ENCODE data around the gene TMEM30A. TPM values are rescaled to one million over a fixed set of nuclear protein-coding genes. Genes with fewer than 3 reads are reported as not detected.

The TMEM30A gene
- total and polyA plus RNA-seq, 2 of the 13 experiments (the other 11 are each of a cell fraction or from before 2014, with no cell fraction given): 17.6 to 54.4 TPM

DNA sequence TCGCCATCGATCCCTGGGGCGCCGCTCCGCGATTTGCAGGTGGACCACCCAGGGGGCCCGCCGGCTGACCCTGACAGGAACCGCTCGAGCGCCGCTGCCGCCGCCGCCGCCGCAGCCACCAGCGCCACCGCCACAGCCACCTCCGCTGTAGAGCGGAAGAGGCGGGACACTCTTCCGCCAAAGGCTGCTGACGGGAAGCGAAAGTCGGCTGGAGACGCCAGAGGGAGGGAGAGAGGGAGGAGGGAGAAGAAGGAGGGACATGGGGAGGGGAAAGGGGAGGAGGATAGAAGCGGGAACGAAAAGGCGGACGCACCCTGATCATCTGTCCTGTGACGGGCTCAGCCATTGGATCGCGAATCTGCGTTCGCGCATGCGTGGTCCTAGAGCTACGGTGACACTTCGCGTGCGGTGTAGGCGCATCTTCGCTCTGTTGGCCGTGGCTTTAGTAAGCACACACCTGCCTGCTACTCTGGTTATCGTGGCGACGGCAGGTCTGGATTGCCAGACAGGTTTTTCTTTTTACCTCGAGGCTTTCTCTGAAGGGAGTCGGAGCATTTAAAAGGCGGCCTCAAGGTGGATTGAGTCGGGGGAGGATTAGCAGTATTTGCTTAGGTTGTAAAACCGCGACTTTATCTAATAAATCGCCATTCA is at the start of gene TMEM30A (continued):
- TF ChIP-seq RARG (CRISPR knock-in tag; IDR thresholded peaks at IDR 0.05; ENCODE audit: low read depth) (peak; percentile 74; the same call in 1 of the 2 replicates), ATF1 (CRISPR knock-in tag; IDR thresholded peaks at IDR 0.05) (no peak), BHLHE40 (IDR thresholded peaks at IDR 0.05; ENCODE audit: low read length) (no peak), ZMYM2 (CRISPR knock-in tag; IDR thresholded peaks at IDR 0.05) (no peak), ZNF180 (CRISPR knock-in tag; IDR thresholded peaks at IDR 0.05; ENCODE audit: borderline replicate concordance, low read depth) (no peak), ZNF792 (CRISPR knock-in tag; IDR thresholded peaks at IDR 0.05) (0 out of 2 replicates have a peak, but pooled peaks have one; percentile 34), NR2C2 (CRISPR knock-in tag; IDR thresholded peaks at IDR 0.05; ENCODE audit: borderline replicate concordance) (peak; percentile 81), CCDC6 (CRISPR knock-in tag; IDR thresholded peaks at IDR 0.05) (peak; percentile 84), ZNF256 (CRISPR knock-in tag; conservative IDR thresholded peaks at IDR 0.05) (no peak), KLF11 (CRISPR knock-in tag; IDR thresholded peaks at IDR 0.05) (0 out of 2 replicates have a peak, but pooled peaks have one; percentile 52), ZNF550 (CRISPR knock-in tag; IDR thresholded peaks at IDR 0.05; ENCODE audit: borderline replicate concordance) (no peak), TP53 (CRISPR knock-in tag; conservative IDR thresholded peaks at IDR 0.05) (no peak), ZNF629 (CRISPR knock-in tag; conservative IDR thresholded peaks at IDR 0.05) (no peak), NFE2L1 (CRISPR knock-in tag; IDR thresholded peaks at IDR 0.05; ENCODE audit: borderline replicate concordance) (no peak), ASH2L (IDR thresholded peaks at IDR 0.05; ENCODE audit: insufficient read length, low read depth, low read length) (peak; percentile 96), EED (CRISPR knock-in tag; IDR thresholded peaks at IDR 0.05) (no peak; the same call in 1 of the 2 replicates)
- TF ChIP-seq, protein P1, sequence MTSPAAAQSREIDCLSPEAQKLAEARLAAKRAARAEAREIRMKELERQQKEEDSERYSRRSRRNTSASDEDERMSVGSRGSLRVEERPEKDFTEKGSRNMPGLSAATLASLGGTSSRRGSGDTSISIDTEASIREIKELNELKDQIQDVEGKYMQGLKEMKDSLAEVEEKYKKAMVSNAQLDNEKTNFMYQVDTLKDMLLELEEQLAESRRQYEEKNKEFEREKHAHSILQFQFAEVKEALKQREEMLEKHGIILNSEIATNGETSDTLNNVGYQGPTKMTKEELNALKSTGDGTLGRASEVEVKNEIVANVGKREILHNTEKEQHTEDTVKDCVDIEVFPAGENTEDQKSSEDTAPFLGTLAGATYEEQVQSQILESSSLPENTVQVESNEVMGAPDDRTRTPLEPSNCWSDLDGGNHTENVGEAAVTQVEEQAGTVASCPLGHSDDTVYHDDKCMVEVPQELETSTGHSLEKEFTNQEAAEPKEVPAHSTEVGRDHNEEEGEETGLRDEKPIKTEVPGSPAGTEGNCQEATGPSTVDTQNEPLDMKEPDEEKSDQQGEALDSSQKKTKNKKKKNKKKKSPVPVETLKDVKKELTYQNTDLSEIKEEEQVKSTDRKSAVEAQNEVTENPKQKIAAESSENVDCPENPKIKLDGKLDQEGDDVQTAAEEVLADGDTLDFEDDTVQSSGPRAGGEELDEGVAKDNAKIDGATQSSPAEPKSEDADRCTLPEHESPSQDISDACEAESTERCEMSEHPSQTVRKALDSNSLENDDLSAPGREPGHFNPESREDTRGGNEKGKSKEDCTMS (CRISPR knock-in tag; conservative IDR thresholded peaks at IDR 0.05): no peak
- TF ChIP-seq, protein P2, sequence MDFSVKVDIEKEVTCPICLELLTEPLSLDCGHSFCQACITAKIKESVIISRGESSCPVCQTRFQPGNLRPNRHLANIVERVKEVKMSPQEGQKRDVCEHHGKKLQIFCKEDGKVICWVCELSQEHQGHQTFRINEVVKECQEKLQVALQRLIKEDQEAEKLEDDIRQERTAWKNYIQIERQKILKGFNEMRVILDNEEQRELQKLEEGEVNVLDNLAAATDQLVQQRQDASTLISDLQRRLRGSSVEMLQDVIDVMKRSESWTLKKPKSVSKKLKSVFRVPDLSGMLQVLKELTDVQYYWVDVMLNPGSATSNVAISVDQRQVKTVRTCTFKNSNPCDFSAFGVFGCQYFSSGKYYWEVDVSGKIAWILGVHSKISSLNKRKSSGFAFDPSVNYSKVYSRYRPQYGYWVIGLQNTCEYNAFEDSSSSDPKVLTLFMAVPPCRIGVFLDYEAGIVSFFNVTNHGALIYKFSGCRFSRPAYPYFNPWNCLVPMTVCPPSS (IDR thresholded peaks at IDR 0.05): no peak
- TF ChIP-seq, protein P3, sequence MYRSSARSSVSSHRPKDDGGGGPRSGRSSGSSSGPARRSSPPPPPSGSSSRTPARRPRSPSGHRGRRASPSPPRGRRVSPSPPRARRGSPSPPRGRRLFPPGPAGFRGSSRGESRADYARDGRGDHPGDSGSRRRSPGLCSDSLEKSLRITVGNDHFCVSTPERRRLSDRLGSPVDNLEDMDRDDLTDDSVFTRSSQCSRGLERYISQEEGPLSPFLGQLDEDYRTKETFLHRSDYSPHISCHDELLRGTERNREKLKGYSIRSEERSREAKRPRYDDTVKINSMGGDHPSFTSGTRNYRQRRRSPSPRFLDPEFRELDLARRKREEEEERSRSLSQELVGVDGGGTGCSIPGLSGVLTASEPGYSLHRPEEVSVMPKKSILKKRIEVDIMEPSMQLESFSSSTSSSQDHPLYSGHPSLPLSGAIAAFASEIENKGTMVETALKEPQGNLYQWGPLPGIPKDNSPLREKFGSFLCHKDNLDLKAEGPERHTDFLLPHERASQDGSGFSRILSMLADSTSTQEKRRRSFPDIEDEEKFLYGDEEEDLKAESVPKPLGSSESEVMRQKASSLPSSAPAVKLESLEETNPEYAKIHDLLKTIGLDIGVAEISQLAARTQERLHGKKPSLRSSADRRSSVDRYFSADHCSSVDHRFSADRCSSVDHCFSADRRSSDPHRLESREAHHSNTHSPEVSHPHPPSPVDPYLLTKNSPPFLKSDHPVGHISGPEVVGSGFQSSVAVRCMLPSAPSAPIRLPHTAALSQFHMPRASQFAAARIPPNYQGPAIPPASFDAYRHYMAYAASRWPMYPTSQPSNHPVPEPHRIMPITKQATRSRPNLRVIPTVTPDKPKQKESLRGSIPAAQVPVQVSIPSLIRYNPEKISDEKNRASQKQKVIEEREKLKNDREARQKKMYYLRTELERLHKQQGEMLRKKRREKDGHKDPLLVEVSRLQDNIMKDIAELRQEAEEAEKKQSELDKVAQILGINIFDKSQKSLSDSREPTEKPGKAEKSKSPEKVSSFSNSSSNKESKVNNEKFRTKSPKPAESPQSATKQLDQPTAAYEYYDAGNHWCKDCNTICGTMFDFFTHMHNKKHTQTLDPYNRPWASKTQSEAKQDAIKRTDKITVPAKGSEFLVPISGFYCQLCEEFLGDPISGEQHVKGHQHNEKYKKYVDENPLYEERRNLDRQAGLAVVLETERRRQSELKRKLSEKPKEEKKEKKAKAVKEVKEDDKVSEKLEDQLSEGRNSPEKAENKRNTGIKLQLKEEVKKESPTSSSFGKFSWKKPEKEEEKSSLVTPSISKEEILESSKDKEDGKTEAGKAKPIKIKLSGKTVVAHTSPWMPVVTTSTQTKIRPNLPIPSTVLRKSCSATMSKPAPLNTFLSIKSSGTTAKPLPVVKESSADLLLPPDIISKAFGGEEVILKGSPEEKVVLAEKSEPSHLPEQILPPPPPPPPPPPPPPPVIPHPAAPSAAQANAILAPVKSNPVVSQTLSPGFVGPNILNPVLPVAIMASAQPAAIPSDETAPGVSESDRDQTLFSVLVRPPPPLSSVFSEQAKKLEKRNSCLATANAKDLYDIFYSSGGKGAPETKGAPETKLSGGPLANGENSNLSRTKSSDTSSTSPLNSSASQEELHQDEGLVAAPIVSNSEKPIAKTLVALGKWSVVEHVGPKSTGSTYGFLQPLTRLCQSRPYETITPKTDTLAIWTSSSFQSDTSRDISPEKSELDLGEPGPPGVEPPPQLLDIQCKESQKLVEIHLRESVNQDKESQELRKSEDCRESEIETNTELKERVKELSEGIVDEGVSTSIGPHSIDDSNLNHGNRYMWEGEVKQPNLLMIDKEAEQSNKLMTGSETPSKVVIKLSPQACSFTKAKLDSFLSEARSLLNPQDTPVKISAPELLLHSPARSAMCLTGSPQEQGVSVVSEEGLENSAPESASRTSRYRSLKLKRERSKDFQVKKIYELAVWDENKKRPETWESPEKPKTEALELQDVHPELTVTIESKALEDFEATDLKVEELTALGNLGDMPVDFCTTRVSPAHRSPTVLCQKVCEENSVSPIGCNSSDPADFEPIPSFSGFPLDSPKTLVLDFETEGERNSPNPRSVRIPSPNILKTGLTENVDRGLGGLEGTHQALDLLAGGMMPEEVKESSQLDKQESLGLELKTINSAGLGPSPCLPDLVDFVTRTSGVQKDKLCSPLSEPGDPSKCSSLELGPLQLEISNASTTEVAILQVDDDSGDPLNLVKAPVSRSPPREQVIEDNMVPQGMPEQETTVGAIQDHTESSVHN (CRISPR knock-in tag; IDR thresholded peaks at IDR 0.05): peak; percentile 51; the same call in 1 of the 2 replicates

Measured in HepG2 (cell line).